HG02943 (cell line): Measurements from ENCODE around the gene TRIOBP.
"Not testable (repeated sequence)": the region's sequence is repeated elsewhere in the genome, so short reads cannot be mapped to it uniquely, and the experiment has no call there.

Experiments
- ATAC-seq: cut with Tn5 transposase; IDR thresholded peaks from one replicate; pipeline ENCODE4 v1.9.1; 2021; ENCODE audit warnings: mild to moderate bottlenecking, low read depth, moderate library complexity; ENCODE audit not compliant: unreplicated experiment

The TRIOBP gene

DNA sequence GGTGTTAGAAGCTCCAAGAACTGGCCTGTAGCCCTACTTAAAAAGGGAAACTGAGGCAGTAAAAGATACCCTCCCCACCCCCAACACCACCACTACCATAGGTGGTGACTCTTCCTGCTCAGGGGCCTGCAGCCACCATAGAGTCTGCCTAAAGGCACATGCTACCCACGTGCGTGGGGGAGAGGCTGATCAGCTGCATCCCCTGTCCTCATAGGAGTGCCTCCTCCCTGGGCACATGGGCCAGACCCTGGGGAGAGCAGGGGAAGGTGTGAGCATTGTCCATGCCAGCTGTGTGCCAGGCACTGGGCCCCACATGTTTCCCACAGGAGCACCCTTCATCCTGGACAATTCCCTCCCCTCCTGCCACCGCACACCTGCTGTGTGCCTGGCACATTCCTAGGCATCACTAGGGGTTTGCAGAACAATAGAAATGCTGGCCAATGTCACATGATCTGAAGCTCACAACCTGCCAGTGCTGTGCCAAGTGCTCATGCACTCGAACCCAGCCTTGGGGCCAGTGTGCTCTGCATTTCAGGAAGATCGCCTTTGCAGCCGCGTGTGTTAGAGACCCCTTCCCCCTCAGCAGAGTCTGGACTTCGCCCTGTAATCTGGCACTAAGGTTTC lies 69.2 kb downstream of the TRIOBP start:
- no peak for ATAC-seq

DNA sequence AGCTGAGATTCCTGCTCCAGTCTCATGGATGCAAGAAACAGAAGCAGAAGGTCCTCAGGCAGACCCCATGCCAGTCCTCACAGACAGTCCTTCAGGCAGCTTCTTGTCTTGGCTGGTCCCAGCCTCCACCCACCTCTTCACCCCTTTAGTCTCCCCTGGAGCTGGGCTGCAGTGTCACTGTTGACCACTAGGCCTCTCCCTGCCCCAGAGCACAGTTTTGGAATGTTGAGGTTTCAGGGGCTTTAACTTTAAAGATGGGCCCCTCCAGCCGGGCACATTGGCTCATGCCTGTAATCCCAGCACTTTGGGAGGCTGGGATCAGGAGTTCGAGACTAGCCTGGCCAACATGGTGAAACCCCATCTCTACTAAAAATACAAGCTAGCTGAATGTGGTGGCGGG lies 71.4 kb downstream of the TRIOBP start:
- ATAC-seq: no peak

DNA sequence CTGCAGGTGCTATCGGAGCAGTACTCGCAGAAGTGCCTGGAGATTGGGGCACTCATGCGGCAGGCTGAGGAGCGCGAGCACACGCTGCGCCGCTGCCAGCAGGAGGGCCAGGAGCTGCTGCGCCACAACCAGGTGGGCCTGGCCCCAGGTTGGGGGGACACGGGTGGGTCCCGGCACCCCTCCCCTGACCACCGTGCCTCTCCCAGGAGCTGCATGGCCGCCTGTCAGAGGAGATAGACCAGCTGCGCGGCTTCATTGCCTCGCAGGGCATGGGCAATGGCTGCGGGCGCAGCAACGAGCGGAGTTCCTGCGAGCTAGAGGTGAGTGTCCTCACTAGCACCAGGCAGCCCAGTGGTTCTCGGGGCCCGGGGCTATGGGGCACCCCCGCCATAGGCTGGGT lies 72.2 kb downstream of the TRIOBP start:
- ATAC-seq: no peak

DNA sequence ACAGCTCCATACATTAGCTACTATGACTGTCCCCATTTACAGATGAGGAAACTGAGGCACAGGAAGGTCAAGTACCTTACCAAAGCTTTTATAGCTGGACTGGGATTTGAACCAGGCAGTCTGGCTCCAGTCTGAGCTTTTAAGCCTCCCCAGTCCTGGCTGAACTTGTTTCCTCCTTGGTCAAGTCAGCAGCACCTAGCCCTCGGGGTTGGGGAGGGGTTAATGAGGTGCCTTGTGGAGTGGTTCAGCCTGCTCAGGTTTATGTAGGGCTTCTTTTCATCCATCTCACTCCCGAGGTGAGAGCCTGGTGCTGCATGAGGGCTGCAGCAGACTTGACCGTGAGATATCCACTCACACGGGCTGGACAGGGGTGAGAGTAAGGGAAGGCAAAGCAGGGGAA lies 74.2 kb downstream of the TRIOBP start:
- no peak for ATAC-seq

DNA sequence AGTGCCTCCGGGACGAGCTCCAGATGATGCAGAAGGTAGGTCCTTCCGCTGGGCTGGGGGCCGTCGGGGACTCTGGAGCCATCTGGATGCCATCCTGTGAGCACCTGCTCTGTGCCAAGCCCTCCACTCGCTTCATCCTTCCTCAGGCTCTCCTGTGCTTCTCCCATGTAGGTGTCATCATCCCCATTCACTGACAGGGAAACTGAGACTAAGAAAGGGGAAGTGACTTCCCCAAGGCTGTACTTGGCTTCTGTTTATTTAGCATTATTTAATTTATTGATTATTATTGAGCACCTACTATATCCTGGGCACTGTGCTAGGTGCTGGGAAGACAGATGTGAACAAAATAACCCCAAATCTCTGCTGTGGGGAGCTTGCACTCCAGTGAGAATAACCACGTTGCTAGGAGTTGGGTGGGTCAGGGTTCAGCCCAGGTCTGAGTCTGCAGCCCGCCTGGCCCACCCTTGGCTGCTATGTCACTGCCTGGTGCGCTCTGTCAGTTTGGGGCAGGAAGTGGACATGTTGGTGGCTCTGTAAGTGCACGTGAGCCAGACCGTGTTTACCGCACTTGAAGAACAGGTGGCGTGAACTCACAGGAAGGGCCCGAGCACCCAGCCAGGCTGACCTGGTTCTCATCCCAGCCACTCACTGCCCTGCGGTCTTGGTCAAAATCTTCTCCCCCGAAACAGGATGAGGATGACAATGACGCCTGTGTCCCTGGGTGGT lies 75.0 kb downstream of the TRIOBP start:
- ATAC-seq: no peak

GRCh38 chr22:37774728-37775127 lies 77.9 kb downstream of the TRIOBP start:
- no peak for ATAC-seq

GRCh38 chr22:37775785-37776638 lies 79.2 kb downstream of the TRIOBP start:
- ATAC-seq: no peak

DNA sequence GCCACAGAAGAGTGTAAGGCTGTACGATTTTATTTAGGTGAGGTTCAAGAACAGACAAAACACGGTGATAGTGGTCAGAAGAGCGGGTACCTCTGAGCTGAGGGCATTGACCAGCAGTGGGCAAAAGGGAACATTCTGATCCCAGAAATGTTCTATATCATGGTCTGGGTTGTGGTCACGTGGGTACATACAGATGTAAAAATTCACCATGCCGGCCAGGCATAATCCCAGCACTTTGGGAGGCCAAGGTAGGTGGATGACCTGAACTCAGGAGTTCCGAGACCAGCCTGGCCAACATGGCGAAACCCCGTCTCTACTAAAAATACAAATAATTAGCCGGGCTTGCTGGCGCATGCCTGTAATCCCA lies 79.8 kb downstream of the TRIOBP start:
- no peak for ATAC-seq

DNA sequence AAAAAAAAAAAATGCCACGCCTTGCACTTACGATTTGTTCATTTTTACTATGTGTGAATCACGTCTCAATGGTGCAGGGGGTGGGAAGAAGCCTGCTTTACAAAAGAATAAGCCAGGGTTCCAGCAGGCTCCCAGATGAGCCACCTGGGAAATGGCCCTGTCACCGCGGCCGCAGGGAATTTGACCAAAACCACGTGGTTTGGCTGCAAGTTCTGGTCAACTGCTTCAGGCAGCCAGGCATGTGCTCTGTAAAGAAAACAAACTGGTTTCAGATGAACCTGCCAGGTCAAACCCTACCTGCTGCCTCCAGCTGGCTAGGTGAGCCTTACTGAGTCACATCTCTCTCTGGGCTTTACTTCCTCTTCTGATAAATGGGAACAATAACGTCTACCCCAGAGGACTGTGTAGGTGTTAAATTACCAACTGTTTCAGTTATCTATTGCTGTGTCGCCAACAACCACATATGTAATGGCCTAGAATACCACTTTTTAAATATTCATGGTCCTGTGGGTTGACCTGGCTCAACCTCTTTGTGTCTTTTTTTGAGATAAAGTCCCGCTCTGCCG lies 80.4 kb downstream of the TRIOBP start:
- no peak for ATAC-seq

DNA sequence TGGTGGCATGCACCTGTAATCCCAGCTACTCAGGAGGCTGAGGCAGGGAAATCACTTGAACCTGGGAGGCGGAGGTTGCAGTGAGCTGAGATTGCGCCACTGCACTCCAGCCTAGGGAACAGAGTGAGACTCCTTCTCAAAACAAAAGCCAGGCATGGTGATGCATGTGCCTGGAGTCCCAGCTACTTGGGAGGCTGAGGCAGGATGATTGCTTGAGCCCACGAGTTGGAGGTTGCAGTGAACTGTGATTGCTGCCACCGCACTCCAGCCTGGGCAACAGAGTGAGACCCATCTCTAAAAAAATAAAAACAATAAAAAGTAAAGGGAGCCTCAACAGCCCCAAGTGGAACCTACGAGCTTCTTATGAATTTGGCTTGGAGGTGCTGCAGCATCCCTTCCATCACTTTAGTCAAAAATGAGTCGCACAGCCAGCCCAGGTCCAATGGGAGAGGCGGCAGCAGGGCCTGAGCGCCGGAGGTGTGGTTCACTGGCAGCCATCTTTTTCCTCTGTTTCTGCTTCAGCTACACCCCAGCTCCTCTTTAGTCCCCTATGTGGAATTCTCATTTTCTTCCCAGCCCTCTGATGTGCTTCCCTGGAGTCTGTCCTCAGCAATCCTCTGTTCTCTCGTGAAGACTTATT lies 81.6 kb downstream of the TRIOBP start:
- no peak for ATAC-seq

GRCh38 chr22:37781434-37782059 lies 84.7 kb downstream of the TRIOBP start:
- ATAC-seq: no peak

GRCh38 chr22:37782340-37783168 lies 85.7 kb downstream of the TRIOBP start:
- ATAC-seq: no peak

DNA sequence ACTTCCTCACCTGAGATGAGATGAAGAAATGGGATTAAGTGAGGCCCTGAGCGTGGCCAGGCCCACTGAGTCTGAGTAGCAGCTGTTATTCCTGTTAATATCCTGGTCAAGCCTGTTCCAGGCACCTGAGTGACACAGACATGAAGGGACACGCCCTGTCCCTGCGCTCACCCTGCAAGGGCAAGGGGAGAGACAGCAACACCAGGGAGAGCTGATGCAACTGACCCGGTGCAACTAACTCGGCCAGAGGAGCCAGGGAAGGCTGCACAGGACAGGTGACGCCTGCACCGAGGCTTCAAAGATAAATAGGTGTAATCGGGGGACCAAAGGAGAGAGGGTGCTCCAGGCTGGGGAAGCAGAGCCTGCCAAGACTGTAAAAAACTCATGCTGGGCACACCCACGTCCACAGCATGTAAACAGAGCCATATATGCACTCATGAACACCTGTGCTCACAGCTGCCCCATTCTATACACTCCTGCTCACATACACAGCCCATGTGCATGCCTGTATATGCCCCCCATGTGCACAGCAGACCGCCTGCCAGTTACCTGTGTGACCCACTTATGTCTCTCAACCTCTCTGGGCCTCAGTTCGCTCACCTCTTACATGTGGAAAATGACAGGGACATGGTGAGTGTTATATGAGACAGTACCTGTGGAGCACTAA lies 88.1 kb downstream of the TRIOBP start:
- no peak for ATAC-seq

- no peak for ATAC-seq
These were observed 93.4 kb downstream of the TRIOBP start for GRCh38 chr22:37790234-37790633.

DNA sequence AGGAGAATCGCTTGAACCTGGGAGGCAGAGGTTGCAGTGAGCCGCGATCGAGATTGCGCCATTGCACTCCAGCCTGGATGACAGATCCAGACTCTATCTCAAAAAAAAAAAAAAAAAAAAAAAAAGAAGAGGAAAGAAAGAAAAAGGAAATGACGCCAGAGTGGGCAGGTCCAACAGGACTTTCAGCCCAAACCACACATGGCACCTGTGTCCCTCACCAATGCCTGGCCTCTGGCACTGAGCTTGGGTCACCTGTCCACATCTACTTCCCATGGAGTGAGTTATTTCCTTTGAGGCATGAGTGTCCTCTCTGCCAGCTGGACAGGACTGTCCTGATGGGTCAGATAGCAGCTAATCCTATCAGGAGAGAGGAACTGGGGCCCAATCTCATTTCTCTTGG lies 95.6 kb downstream of the TRIOBP start:
- ATAC-seq: no peak

GRCh38 chr22:37794376-37794775 lies 97.5 kb downstream of the TRIOBP start:
- ATAC-seq: no peak

DNA sequence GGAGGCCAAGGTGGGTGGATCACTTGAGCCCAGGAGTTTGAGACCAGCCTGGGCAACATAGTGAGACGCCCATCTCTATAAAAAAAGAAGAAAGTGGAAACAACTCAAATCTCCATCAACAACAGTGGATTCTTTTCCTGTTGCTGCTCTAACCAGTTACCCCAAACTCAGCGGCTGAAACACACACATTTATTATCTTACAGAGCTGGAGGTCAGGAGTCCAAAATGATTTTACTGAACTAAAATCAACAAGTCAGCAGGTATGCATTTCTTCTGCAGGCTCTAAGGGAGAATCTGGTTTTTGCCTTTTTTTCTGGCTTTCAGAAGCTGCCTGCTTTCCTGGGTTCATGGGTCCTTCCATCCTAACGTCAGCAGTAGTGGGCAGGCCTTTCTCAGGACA lies 99.2 kb downstream of the TRIOBP start:
- no peak for ATAC-seq

DNA sequence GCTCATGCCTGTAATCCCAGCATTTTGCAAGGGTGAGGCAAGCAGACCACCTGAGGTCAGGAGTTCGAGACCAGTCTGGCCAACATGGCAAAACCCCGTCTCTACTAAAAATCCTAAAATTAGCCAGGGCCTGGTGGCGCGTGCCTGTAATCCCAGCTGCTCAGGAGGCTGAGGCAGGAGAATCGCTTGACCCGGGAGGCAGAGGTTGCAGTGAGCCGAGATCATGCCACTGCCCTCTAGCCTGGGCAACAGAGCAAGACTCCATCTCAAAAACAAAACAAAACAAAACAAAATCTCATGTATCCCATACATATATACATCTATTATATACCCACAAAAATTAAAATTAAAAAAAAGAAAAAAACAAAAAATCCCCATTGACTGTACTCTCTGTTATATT lies 100.4 kb downstream of the TRIOBP start:
- ATAC-seq: not testable (repeated sequence)
